ENCODE data around the gene GIGYF2.

Gene GIGYF2

DNA sequence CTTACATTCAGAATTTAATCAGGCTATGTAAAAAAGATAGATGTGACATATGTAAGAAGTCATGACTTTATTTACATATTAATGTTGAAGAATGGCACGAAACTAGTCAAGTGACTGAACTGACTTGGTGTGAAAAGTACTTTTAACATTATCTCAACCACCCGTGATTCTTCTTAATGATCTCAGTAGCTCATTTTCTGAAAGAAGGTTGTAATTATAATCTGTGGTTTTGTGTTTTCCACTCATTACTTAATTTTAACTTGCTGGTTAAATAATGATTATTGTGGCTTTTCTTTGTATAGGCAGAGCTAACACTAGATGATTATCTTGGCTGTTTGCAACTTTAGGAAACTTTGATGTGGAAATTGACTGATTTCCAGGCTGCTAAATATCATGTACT lies 60.8 kb downstream of the GIGYF2 start:
- Mint-ChIP-seq H3K4me1 (ENCODE audit: low read depth) (peaks cover 17% of the 10 kb centered on the region), H3K36me3 (ENCODE audit: low read depth) (peaks cover 27% of the 10 kb centered on the region), H3K27ac (no peak overlapping the region), H3K4me3 (no peak overlapping the region), H3K9me3 (no peaks in the 10 kb centered on the region), H3K27me3 (ENCODE audit: low read depth) (no peaks in the 10 kb centered on the region)

DNA sequence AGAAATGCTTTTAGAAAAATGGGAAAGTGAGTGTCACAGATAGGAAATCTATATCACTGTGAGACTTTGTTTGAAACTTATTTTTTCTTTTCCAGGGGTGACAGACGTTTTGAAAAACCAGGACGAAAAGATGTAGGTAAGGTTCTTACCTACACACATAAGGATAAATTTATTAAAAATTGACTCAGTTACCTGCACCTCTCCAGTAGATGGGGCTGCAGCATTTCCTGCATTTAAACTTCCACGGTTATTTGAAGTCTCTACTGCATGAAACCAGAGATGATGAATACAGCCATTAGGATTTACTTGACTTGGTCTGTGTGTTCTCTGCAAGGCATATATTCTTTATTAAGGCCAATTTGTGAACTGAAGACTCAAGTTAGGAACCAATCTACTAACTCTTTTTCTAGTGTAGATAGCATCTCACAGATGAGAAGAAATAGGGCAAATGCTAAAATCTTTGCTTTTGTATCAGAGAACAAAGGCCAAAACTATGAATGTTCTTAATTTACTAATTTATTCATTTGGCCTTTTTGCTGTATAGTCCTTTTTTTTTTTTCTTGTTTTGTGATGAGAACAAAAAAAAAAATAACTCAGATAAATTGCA lies 64.3 kb downstream of the GIGYF2 start:
- no peaks in the 10 kb centered on the region for H3K27me3 Mint-ChIP-seq (ENCODE audit: low read depth)
- peaks cover 26% of the 10 kb centered on the region for H3K36me3 Mint-ChIP-seq (ENCODE audit: low read depth)
- H3K27ac Mint-ChIP-seq: no peak overlapping the region

DNA sequence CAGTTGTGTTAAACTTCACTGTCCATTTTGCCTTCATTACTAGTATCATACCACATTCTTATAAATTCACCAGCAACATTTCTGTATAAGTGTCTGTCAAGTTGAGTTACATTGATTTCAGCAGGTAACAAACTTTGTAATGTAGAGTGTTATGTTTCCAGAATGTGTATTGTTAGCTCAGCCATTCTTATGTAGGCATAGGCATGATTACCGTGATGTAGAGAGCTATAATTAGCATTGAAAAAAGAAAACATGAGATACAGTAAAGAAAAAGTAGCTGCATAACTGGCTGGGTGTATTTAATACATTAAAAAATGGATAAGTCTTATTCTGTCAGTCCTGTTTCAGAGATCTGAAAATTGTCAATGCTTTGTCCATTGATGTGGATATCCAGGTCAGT lies 70.7 kb downstream of the GIGYF2 start:
- H3K27ac Mint-ChIP-seq: no peak overlapping the region
- H3K36me3 Mint-ChIP-seq (ENCODE audit: low read depth): peaks cover 30% of the 10 kb centered on the region
- peaks cover 25% of the 10 kb centered on the region for H3K4me1 Mint-ChIP-seq (ENCODE audit: low read depth)
- no peaks in the 10 kb centered on the region for H3K9me3 Mint-ChIP-seq
- no peaks in the 10 kb centered on the region for H3K27me3 Mint-ChIP-seq (ENCODE audit: low read depth)
- H3K4me3 Mint-ChIP-seq: no peak overlapping the region

More for the DNA sequence above, 64.3 kb downstream of the GIGYF2 start:
- Mint-ChIP-seq H3K9me3 (no peaks in the 10 kb centered on the region), H3K4me3 (no peak overlapping the region), H3K4me1 (ENCODE audit: low read depth) (peaks cover 18% of the 10 kb centered on the region)

DNA sequence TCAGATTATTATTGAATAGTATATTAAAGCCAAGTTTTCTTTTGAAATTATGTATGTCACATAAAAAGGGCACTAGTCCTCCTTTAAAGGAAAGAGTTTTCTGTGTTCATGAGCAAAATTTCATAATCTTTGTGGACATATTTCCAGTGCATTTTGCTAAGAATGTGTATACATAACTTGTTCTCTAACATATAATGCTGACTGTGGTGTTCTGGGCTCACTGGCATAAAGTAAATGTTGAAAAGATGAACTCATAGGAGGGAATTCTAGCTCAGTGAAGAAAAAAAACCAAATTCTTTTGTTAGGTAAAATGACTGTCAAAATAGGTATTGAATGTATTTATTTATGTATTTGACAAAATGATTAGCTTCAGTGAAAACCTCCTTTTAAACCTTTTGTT lies 73.1 kb downstream of the GIGYF2 start:
- no peak overlapping the region for H3K27ac Mint-ChIP-seq
- H3K36me3 Mint-ChIP-seq (ENCODE audit: low read depth): peaks cover 29% of the 10 kb centered on the region

DNA sequence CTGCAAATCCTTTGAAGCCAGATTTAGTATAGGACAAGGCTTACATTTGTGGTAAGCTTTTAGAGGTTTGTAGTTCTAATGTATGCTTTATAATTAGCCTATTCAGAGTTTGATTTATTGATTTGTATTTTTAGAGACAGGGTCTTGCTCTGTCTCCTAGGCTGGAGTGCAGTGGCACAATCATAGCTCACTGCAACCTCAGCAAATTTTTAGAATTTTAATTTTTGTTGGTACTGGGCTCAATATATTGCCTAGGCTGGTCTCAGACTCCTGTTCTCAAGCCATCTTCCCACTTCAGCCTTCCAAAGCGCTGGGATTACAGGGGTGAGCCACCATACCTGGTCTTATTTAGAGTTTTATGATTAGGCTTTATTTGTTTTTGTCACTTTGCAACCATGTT lies 74.7 kb downstream of the GIGYF2 start:
- H3K9me3 Mint-ChIP-seq: no peaks in the 10 kb centered on the region
- peaks cover 28% of the 10 kb centered on the region for H3K36me3 Mint-ChIP-seq (ENCODE audit: low read depth)
- H3K27ac Mint-ChIP-seq: peak overlapping the region; percentile 50
- peaks cover 24% of the 10 kb centered on the region for H3K4me1 Mint-ChIP-seq (ENCODE audit: low read depth)
- H3K4me3 Mint-ChIP-seq: peak overlapping the region; percentile 4
- H3K27me3 Mint-ChIP-seq (ENCODE audit: low read depth): no peaks in the 10 kb centered on the region

More for the DNA sequence above, 73.1 kb downstream of the GIGYF2 start:
- peaks cover 33% of the 10 kb centered on the region for H3K4me1 Mint-ChIP-seq (ENCODE audit: low read depth)
- no peaks in the 10 kb centered on the region for H3K9me3 Mint-ChIP-seq
- no peak overlapping the region for H3K4me3 Mint-ChIP-seq
- H3K27me3 Mint-ChIP-seq (ENCODE audit: low read depth): no peaks in the 10 kb centered on the region

DNA sequence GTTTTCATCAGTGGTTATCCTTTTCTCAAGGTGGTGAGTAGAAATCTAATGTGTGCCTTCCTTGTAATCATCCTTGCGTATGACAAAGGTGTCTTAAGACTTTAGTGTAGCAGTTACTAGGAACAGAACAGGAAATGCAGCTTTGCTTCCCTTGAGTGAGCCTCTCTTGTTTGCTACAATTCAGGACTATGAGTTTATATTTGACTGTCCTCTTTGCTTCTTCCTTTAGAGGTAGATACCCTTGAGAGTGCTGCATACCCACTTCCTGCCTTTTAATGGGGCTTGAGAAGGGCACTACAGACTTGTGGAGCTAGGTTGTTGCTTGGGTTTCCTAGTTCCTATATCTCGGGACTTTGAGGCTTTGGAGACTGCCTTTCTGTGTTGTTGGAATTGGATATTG lies 75.4 kb downstream of the GIGYF2 start:
- H3K27me3 Mint-ChIP-seq (ENCODE audit: low read depth): no peaks in the 10 kb centered on the region
- H3K4me3 Mint-ChIP-seq: peak overlapping the region; percentile 9
- H3K36me3 Mint-ChIP-seq (ENCODE audit: low read depth): peaks cover 28% of the 10 kb centered on the region
- H3K27ac Mint-ChIP-seq: peak overlapping the region; percentile 62
- H3K9me3 Mint-ChIP-seq: no peaks in the 10 kb centered on the region
- peaks cover 24% of the 10 kb centered on the region for H3K4me1 Mint-ChIP-seq (ENCODE audit: low read depth)

DNA sequence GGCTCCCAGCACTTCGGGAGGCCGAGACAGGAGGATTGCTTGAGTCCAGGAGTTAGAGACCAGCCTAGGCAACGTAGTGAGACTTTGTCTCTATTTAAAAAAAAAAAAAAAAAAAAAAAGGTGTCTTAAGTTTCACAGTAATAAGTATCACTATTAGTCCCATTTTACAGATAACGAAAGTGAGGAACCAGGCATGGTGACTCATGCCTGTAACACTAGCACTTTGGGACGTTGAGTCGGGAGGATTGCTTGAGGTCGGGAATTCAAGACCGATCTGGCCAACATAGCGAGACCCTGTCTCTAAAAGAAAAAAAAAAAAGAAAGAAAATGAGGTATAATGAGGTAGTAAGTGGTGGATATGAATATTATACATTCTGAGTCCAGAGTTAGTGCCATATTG lies 76.7 kb downstream of the GIGYF2 start:
- Mint-ChIP-seq H3K9me3 (no peaks in the 10 kb centered on the region), H3K27ac (no peak overlapping the region), H3K4me3 (no peak overlapping the region), H3K4me1 (ENCODE audit: low read depth) (peaks cover 24% of the 10 kb centered on the region), H3K36me3 (ENCODE audit: low read depth) (peaks cover 28% of the 10 kb centered on the region), H3K27me3 (ENCODE audit: low read depth) (no peaks in the 10 kb centered on the region)

DNA sequence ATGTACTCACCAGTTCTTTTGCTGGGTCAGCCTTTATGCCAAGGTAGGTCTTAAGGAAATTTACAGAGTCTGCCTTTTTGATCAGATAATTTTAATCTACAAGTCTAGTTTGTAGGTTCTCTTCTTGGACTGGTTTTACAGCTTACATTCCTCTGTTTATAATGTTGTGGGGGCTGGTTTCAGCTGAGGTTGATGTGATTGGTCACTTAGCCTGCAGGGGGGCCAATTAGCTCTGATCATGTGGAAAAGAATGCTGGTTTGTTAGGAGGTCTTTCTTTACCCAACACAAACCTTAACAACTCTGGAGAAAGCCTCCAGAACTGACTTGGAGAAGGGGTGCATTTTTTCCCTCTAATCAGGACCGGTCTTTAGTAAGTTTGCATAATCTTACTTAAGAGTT lies 79.3 kb downstream of the GIGYF2 start, which contains the start of gene KCNJ13:
Gene KCNJ13, minus strand, starts transcription at position 131 of the 400 bp plus-strand sequence. CDS start 5,203 bp downstream, outside the sequence.
- Mint-ChIP-seq H3K36me3 (ENCODE audit: low read depth) (peaks cover 20% of the 10 kb centered on the region), H3K9me3 (no peaks in the 10 kb centered on the region)

DNA sequence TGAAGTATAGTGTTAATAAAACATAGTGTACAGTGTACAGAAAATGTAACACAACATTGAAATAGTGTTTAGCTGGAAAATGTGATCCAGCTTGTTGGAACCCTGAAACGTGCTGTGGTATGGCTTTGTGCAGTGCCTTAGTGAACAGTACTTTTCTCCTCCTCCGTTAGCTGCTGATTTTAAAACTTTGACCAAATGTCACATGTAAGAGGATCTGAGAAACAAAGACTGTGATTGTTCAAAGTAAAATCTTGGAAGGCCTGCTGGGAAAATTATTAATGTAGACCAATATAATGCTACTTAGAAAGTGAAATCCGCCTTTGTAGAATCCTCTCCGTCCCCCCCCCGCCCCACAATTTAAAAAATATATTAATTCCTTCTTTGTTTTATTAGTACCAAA lies 80.1 kb downstream of the GIGYF2 start:
- peaks cover 20% of the 10 kb centered on the region for H3K4me1 Mint-ChIP-seq (ENCODE audit: low read depth)
- peaks cover 23% of the 10 kb centered on the region for H3K36me3 Mint-ChIP-seq (ENCODE audit: low read depth)
- no peak overlapping the region for H3K4me3 Mint-ChIP-seq
- no peaks in the 10 kb centered on the region for H3K9me3 Mint-ChIP-seq
- no peak overlapping the region for H3K27ac Mint-ChIP-seq
- no peaks in the 10 kb centered on the region for H3K27me3 Mint-ChIP-seq (ENCODE audit: low read depth)

More for the DNA sequence above, 79.3 kb downstream of the GIGYF2 start, which contains the start of gene KCNJ13:
- H3K27ac Mint-ChIP-seq: no peak within 1 kb of the TSS
- H3K4me3 Mint-ChIP-seq: no peak within 1 kb of the TSS
- peaks cover 20% of the 10 kb centered on the region for H3K4me1 Mint-ChIP-seq (ENCODE audit: low read depth)
- H3K27me3 Mint-ChIP-seq (ENCODE audit: low read depth): no peaks in the 10 kb centered on the region

DNA sequence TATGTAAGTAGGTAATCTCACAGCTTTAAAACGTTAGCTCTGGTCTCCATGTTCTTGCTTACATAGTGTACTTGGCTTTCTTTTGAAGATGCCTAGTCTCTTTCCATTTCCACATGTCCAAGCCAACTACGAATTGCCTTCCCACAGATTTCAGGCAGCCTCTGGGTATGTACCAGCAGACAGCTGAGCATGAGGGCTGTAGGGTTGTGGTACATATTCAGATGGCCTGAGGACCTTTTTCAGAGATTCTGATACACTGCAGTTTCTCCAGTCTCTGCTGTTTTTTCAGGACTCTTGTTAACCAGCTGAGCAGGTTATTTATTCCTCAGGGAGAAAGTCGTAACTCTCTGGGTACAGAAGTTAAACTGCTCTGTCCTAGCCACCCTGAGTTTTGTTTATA lies 82.3 kb downstream of the GIGYF2 start:
- Mint-ChIP-seq H3K27ac (no peak overlapping the region), H3K27me3 (ENCODE audit: low read depth) (no peaks in the 10 kb centered on the region), H3K9me3 (no peaks in the 10 kb centered on the region), H3K4me1 (ENCODE audit: low read depth) (peaks cover 6% of the 10 kb centered on the region), H3K36me3 (ENCODE audit: low read depth) (peaks cover 15% of the 10 kb centered on the region), H3K4me3 (no peak overlapping the region)

DNA sequence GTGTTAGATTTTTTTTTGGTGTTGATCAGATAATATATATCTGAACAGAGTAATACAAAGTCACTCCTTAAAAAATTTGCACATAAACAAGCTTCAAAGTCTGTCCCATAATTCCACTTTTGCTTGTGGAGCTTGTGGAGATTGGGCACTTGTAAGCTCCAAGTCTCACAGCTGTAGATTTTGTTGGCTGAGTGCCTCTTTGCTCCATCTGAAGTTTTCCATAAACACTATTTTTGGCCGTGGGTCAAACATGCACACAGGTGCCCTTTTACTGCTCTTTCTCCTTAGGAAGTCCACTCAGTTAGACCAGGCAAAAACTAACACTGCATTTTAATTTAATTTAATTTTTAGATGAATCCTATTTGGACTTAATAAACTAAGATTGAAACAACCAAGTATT lies 82.8 kb downstream of the GIGYF2 start:
- H3K4me1 Mint-ChIP-seq (ENCODE audit: low read depth): peaks cover 6% of the 10 kb centered on the region
- peaks cover 4% of the 10 kb centered on the region for H3K9me3 Mint-ChIP-seq
- H3K27me3 Mint-ChIP-seq (ENCODE audit: low read depth): no peaks in the 10 kb centered on the region
- no peak overlapping the region for H3K27ac Mint-ChIP-seq
- H3K4me3 Mint-ChIP-seq: no peak overlapping the region
- peaks cover 19% of the 10 kb centered on the region for H3K36me3 Mint-ChIP-seq (ENCODE audit: low read depth)

DNA sequence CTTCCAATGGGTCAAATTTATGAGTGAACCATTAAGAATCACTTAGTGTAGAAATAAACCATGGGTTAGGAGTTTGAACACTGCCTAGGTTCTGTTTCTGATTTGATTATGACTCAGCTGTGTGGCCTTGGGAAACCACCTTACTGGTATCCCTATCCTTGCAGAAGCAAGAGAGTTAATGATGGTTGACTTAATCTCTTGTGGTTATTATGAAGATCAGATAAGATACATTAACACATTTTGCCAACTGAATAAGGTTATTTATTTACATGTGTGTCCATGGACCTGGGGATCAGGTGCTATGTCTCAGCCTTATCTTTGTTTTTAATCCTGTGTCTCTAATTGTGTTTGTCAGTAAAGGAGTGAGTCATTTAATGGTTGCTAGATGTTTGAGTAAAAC lies 84.6 kb downstream of the GIGYF2 start:
- H3K27ac Mint-ChIP-seq: peak overlapping the region; percentile 69
- H3K36me3 Mint-ChIP-seq (ENCODE audit: low read depth): peaks cover 23% of the 10 kb centered on the region

DNA sequence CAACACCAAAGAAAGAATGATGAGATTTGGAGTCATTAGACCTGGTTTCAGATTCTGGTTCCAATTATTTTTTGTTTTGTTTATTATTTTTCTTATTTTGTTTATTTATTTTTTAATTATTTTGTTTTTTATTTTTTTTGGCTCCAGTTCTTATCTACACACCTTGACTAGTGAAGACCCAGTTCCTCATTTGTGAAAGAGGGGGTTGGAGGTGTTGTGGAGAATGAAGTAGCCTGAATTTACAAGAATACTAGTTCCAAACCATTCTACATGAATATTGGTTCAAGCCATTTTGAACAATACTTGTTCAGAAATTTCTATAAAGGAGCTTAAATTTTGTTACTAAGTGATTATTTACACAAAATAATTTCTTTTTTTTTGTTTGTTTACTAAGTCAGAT lies 86.1 kb downstream of the GIGYF2 start:
- Mint-ChIP-seq H3K27ac (no peak overlapping the region), H3K36me3 (ENCODE audit: low read depth) (peaks cover 33% of the 10 kb centered on the region), H3K4me1 (ENCODE audit: low read depth) (peaks cover 8% of the 10 kb centered on the region), H3K4me3 (no peak overlapping the region), H3K27me3 (ENCODE audit: low read depth) (no peaks in the 10 kb centered on the region), H3K9me3 (peaks cover 6% of the 10 kb centered on the region)

More for the DNA sequence above, 84.6 kb downstream of the GIGYF2 start:
- Mint-ChIP-seq H3K9me3 (peaks cover 6% of the 10 kb centered on the region), H3K4me3 (peak overlapping the region; percentile 19), H3K4me1 (ENCODE audit: low read depth) (peaks cover 8% of the 10 kb centered on the region), H3K27me3 (ENCODE audit: low read depth) (no peaks in the 10 kb centered on the region)

DNA sequence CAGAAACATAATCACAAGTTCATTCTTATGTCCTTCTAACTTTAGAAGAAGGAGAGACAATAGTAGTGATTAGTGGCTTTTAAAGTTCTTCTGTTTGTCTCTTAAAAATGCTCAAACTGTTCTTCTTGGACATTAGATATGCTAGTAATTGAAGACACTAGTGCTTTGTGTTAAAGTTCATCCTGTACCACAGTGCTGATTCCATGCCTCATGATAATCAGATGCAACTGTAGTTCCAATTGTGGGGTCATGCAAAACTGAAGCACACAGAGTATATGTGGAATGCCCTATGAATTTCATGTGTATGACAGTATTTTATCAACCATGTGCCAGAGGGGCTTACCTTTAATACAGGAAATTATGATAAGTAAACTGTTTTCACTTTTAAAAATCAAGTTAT lies 90.7 kb downstream of the GIGYF2 start:
- peaks cover 53% of the 10 kb centered on the region for H3K36me3 Mint-ChIP-seq (ENCODE audit: low read depth)

DNA sequence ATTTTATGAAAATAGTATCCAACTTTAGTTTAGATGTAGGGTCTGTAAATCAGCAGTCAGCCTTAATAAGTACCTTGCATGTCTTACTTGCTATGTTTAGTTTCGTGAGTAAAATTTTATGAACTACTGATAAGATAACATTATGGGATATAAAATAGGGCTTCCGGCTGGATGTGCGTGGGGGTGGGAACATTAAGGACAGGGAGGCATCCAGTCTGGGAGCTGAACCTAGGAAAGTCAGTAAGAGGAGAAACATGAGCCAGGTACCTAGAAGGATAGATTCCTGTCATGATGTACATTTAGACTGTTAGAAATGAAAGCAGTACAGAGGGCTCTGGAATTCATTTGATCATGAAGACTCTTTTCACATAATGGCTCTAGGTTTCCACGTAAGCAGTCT lies 92.0 kb downstream of the GIGYF2 start:
- Mint-ChIP-seq H3K4me3 (no peak overlapping the region), H3K4me1 (ENCODE audit: low read depth) (peaks cover 2% of the 10 kb centered on the region), H3K9me3 (peaks cover 6% of the 10 kb centered on the region), H3K27ac (no peak overlapping the region), H3K27me3 (ENCODE audit: low read depth) (no peaks in the 10 kb centered on the region), H3K36me3 (ENCODE audit: low read depth) (peaks cover 53% of the 10 kb centered on the region)

More for the DNA sequence above, 90.7 kb downstream of the GIGYF2 start:
- no peak overlapping the region for H3K27ac Mint-ChIP-seq
- H3K4me3 Mint-ChIP-seq: no peak overlapping the region
- peaks cover 2% of the 10 kb centered on the region for H3K4me1 Mint-ChIP-seq (ENCODE audit: low read depth)
- peaks cover 6% of the 10 kb centered on the region for H3K9me3 Mint-ChIP-seq
- no peaks in the 10 kb centered on the region for H3K27me3 Mint-ChIP-seq (ENCODE audit: low read depth)

All from T-helper 1 cell treated with Interleukin-12 subunit alpha and Interleukin-12 subunit beta and Interleukin-4 antibody, amounts not matched to agents 30 μg/mL and 1 μg/mL, for 36 hours (primary cell).